BJ (cell line): ENCODE data around the gene GOLGA6C. TPM values are rescaled to one million over a fixed set of nuclear protein-coding genes. Genes with fewer than 3 reads are reported as not detected.

Experiments used
- CTCF ChIA-PET: fragments of 350-600 bp; formaldehyde crosslinking; extraction: SDS; loops from one replicate; lab custom pipeline; 2021; ENCODE audit warnings: antibody characterized with exemption, inconsistent platforms; lab: Yijun Ruan, JAX
- POLR2A ChIA-PET: fragments of 300-600 bp; sonication (Branson Sonifier 250); formaldehyde crosslinking; extraction: SDS; loops from one replicate; lab custom pipeline; 2021; ENCODE audit warnings: antibody characterized with exemption; lab: Charles Lee
- DNase-seq: peaks from one replicate; pipeline ENCODE4 v3.0.0-alpha.2; 2011; ENCODE audit warnings: low read depth
- H3K27me3 ChIP-seq: 2 replicates; pipeline ENCODE4 v1.6.0; 2011; ENCODE audit warnings: low read length; ENCODE audit not compliant: control insufficient read depth, insufficient read depth
- H3K36me3 ChIP-seq: 2 replicates; pipeline ENCODE4 v1.5.1; 2011; ENCODE audit warnings: low read length; ENCODE audit not compliant: control insufficient read depth, insufficient read depth
- H3K4me3 ChIP-seq: 2 replicates; pipeline ENCODE4 v1.5.1; 2011; ENCODE audit warnings: low read depth, mild to moderate bottlenecking, control low read depth, low read length
- polyA plus RNA-seq: library from polyadenylated mRNA; depleted of rRNA; stranded (reverse); fragments of >200 nt; gene quantifications from 2 replicates; pipeline ENCODE4 v1.2.3, GENCODE V29; 2011
- TF ChIP-seq, protein P1 (sequence below): IDR thresholded peaks from 2 replicates; pipeline ENCODE4 v1.5.1; 2011; ENCODE audit warnings: low read depth, mild to moderate bottlenecking, control low read depth, inconsistent platforms, low read length, moderate library complexity; ENCODE audit not compliant: insufficient read depth

GOLGA6C gene
- polyA plus RNA-seq, 1 experiment = not detected

DNA sequence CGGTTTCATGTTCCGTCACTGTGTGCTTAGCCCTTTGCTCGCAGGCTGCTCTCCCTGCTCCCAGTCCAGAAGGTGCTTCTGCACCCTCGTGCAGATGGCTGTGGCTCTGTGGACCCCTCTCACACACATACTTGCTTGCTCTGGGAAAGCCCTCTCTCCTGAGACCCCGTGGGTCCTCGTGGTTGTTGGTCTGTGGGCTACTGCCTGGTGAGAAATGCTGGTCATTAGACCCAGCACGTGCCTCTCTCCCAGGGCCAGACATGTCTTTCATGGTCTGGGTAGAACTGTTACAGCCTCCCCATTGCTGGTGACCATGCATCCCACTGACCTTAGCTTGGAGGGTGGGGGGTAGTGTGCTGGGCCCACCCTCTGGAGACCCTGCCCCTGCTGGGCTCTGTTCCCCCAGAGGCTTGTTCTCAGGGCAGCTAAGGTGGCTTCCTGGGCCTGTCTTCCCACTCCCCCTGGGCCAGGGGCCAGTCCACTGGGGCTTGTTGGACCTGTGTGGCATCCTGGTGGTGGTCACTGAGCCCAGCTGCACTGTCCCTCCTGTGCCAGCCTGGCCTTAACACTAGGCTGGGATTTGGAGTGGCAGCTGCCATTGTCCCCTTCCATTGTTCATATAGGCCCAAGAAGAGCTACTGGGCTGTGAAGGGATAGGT lies 45.8 kb upstream of the GOLGA6C start:
- DNase-seq = no peak
- Histone ChIP-seq H3K36me3 (peaks cover 48% of the 10 kb centered on the region), H3K4me3 (no peak overlapping the region), H3K27me3 (no peaks in the 10 kb centered on the region)
- CTCF ChIA-PET = interaction anchor here (0.5 to 14.6 kb wide), 5 partner anchors 11 to 441 kb away, joined by 3 to 237 read pairs (median 3); partner anchors contain the start of genes C15orf39 and PPCDC
- POLR2A ChIA-PET = no interaction called here
- TF ChIP-seq, protein P1, sequence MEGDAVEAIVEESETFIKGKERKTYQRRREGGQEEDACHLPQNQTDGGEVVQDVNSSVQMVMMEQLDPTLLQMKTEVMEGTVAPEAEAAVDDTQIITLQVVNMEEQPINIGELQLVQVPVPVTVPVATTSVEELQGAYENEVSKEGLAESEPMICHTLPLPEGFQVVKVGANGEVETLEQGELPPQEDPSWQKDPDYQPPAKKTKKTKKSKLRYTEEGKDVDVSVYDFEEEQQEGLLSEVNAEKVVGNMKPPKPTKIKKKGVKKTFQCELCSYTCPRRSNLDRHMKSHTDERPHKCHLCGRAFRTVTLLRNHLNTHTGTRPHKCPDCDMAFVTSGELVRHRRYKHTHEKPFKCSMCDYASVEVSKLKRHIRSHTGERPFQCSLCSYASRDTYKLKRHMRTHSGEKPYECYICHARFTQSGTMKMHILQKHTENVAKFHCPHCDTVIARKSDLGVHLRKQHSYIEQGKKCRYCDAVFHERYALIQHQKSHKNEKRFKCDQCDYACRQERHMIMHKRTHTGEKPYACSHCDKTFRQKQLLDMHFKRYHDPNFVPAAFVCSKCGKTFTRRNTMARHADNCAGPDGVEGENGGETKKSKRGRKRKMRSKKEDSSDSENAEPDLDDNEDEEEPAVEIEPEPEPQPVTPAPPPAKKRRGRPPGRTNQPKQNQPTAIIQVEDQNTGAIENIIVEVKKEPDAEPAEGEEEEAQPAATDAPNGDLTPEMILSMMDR = no peak

DNA sequence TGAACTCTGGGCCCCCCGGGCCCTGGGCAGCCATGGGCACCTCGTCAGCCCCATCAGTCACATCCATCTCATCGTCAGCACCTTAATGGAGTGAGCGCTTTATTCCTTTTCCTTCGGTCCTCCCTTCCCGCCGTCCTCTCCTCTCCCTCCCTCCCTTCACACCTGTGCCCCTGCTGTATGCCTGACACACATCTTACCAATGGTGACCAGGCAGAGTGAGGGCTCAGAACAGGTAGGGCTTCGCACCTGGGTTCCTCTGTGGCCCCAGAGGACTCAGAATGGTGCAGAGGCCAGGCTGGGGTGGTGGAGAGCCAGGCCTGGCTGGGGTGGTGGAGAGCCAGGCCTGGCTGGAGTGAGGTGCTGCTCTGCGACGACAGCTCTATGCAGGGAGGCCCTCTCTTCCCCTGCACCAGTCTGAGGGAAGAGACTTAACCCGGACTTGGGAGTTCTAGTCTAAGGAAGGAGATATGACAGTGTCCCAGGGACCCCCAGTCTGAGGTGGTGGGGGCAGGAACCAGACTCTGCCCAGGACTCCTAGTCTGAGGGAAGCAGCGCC lies 44.8 kb upstream of the GOLGA6C start:
- ChIA-PET CTCF (interaction anchor here (4.6 to 14.6 kb wide), 2 partner anchors 8 to 185 kb away, joined by 16 to 237 read pairs; partner anchors contain the start of gene PPCDC), POLR2A (no interaction called here)
- Histone ChIP-seq H3K4me3 (no peak overlapping the region), H3K27me3 (no peaks in the 10 kb centered on the region), H3K36me3 (peaks cover 39% of the 10 kb centered on the region)
- TF ChIP-seq, protein P1 = no peak
- DNase-seq = no peak

DNA sequence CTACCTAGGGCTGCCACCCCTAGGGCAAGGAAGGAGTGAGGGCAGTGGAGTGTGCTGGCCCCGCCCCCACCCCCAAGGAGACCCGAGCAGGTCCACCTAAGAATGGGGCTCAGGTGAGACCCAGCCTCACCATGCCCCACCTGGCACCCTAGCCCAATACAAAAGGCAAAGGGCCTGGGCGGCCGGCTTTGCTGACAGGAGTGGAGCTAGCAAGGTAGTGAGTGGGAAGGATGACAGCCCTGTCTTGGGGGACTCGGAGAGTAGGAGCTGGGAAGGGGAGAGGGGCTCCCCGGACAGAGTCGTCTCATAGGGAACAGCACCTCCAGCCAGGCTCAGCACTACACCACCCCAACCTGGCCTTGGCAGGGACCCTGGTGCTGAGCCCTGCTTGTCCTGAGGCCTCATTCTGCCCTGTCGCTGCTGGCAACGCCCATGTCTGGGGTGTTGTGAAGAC lies 44.3 kb upstream of the GOLGA6C start:
- Histone ChIP-seq H3K4me3 (no peak overlapping the region), H3K27me3 (no peaks in the 10 kb centered on the region), H3K36me3 (peaks cover 35% of the 10 kb centered on the region)
- ChIA-PET CTCF (interaction anchor here (4.6 to 14.6 kb wide), 2 partner anchors 9 to 186 kb away, joined by 16 to 237 read pairs; partner anchors contain the start of gene PPCDC), POLR2A (no interaction called here)
- TF ChIP-seq, protein P1 = no peak
- no peak for DNase-seq

DNA sequence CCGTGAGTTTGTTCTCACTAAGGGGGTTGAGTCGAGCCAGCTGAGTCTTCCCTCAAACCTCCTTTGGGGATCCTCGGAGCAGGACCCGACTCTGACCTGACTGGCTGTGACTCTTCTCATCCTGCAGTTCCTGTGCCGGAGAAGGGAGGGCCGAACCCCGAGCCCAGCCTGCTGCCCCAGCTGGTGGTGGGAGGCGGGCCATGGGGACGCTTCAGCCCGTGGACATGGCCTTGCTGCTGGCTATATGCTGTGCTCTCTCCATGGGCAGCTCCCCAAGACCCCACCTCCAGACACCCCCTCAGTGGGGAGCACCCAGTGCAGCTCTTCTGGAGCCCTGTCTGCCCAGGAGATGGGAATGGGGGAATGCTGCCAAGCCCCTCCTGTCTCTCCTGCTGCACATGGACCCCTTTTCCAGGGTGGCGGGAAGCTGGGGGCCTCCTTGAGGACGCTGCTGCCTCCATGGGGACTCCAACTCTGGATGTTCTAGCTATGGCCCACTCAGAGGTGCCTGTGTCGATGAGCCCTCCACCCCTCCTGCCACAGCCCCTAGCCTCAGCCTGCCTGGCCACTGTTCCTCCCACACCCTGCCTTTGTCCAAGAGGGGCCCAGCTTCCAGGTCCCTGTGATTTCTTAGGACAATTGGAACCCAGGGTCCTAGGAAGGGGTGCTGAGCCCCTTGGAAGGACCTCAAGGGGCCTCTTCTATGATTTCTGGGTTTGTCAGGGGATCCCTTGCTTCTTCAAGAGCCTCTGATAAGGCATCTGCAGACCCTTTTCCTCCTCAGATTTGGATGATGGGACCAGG lies 43.6 kb upstream of the GOLGA6C start:
- TF ChIP-seq, protein P1 = no peak
- CTCF ChIA-PET = interaction anchor here (0.6 to 14.6 kb wide), 3 partner anchors 9 to 1578 kb away, joined by 4 to 237 read pairs (median 16); partner anchors contain the start of gene PPCDC
- no peaks in the 10 kb centered on the region for H3K27me3 ChIP-seq
- POLR2A ChIA-PET = no interaction called here
- H3K36me3 ChIP-seq = peaks cover 29% of the 10 kb centered on the region
- no peak overlapping the region for H3K4me3 ChIP-seq
- DNase-seq = no peak
